NCI-H1105 (cell line): ENCODE data around the gene OGDH.

Experiments used
- DNase-seq: peaks from one replicate; lab custom pipeline; 2025; lab: John Stamatoyannopoulos, UW

OGDH gene

DNA sequence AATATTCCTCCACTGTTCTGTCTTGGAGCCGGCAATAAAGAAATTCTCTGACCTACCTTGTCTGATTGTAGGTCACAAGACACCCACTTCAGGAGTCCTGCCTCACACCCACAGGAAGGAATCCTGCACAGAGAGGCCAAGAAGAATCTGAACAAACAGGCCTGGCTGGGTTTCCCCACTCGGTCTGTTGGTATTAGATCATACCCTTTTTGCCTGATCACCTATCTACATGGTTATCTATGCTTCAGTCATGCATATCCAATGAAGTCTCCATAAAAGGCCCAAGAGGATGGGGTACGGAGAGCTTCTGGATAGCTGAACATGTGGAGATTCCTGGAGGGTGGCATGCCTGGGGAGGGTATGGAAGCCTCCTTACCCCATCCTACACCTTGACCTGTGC lies 12.3 kb downstream of the OGDH start:
- DNase-seq: no peak

DNA sequence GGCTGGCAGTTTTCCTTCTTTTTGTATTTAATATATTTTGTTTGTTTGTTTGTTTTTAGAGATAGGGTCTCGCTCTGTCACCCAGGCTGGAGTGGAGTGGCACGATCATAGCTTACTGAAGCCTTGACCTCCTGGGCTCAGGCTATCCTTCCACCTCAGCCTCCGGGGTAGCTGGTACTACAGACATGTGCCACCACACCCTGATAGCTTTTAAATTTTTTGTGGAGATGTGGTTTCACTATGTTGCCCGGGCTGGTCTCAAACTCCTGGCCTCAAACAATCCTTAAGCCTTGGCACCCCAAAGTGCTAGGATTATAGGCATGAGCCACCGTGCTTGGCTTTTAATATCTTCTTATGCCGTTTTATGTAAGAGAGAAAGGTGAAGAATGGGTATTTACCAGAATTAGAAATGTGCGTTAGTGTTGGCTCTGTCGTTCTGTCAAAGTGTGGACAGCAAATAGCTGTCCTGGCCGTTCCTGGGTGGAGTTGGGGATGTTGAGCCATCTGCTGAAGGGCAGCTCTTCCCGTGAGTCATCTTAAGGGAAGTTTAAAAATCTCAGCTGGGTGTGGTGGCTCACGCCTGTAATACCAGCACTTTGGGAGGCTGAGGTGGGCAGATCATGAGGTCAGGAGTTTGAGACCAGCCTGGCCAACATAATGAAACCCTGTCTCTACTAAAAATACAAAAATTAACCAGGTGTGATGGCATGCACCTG lies 14.8 kb downstream of the OGDH start:
- no peak for DNase-seq

DNA sequence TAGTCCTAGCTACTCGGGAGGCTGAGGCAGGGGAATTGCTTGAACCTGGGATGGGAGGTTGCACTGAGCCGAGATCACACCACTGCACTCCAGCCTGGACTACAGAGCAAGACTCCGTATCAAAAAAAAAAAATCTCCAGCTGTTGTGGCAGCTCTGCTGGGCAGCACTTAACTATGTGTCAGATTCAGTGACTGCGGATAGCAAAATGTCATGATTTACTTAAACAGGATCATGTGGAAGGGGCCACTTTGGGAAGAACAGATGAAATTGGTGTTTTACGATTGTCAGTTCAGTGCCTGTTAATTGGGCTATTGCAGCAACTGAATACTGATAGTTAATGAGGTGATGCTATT lies 15.3 kb downstream of the OGDH start:
- DNase-seq: no peak

DNA sequence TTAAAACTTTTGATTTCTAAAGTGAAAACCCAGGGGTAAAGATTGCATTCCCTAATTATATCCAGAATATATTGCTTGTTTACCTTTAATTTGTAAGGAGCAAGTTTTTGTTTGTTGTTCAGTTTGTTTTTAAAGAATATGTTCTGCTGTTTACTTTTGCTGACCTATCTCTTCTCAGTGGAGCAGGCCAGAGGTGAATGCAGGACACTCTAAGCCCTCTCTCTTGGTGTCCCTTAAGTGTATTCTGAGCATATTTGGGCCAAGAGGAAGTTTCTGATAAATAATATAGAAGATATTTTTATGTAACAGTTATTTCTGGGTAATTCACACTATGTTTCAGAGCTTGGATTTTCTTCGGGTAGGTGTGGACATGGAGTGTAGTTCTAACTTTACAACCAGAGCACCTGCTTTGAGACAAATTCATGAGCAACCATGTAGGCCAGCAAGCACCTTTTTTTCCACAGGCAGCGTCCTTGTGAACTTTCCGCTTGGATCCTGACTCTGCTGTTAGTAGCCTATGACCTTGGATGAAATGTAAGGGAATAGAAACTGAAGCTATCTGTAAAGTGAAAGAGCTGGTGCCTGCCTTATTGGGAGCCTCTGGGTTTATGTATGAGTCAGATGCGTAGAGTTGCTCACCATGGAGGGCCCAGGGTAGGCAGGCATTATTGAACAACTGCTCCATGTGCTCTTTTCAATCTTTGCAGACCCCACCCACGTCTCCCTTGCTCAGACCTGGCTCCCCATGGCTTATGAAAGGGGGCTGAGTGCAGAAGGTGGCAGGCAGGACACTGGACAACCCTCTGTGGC lies 16.1 kb downstream of the OGDH start:
- no peak for DNase-seq

DNA sequence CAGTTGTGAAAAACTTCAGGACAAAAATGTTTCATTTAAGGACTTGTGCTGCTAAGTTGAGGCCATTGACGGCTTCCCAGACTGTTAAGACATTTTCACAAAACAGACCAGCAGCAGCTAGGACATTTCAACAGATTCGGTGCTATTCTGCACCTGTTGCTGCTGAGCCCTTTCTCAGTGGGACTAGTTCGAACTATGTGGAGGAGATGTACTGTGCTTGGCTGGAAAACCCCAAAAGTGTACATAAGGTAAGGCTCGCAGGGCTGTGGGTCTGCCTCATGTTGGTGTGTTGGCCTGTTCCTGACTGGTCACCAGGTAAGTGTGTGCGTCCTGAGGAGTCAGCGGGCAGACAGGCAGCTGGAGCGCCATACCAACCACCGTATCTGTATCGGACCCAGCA lies 17.9 kb downstream of the OGDH start:
- no peak for DNase-seq

DNA sequence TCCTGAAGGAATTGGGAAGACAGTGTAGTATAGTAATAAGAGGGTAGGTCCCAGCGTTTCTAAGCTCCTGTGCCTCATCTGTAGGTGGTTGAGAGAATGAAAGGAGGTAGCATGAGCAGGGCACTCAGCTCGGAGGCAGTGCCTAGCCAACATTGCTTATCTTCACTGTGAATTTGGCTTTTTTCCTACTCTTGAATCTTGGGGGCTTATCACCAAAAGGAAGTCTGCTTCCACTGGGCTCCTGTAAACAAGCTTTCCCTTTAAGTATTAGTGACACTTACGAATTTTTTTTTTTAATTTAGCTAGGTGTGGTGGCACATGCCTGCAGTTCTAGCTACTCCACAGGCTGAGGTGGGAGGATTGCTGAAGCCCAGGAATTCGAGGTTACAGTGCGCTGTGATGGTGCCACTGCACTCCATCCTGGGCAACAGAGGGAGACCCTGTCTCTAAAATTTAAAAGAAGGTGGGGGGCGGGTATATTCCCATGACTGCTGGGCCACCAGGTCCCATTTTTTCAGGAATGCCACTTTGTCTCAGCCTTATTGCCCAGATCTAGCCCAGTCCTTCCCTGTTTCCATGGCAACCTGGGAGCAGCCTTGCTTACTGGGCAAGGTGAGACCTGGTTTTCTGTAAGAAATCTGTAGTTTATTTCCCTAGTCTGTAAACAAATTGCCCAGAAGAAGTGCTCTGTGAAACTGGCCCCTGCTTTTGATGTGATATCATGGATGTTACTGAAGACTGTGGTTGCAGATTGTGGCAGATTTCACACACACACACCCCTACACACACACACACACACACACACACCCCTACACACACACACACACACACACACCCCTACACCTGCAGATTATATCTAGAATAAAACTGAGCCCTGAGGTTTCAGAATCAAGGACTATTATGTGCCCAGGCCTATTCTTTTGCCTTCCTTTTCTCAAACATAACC lies 19.4 kb downstream of the OGDH start:
- DNase-seq: no peak

DNA sequence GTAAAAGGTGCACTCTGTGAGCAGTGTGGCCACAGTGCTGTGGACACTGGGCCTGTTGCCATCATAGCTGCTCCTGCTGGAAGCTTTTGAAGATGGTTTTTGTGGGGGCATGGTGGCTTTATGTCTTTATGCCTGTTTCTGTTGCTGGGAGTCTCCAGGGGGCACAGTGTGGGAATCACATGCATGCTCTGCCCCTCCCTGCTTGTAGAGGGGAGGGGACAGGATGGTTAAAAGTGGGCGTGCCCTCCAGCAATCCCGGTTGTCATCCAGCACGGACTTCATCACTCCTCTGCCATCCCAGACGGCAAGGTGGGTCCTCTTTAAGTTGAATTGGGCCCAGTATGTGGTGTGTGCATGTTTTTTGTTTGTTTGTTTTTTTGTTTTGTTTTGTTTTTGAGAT lies 20.2 kb downstream of the OGDH start:
- DNase-seq: no peak

DNA sequence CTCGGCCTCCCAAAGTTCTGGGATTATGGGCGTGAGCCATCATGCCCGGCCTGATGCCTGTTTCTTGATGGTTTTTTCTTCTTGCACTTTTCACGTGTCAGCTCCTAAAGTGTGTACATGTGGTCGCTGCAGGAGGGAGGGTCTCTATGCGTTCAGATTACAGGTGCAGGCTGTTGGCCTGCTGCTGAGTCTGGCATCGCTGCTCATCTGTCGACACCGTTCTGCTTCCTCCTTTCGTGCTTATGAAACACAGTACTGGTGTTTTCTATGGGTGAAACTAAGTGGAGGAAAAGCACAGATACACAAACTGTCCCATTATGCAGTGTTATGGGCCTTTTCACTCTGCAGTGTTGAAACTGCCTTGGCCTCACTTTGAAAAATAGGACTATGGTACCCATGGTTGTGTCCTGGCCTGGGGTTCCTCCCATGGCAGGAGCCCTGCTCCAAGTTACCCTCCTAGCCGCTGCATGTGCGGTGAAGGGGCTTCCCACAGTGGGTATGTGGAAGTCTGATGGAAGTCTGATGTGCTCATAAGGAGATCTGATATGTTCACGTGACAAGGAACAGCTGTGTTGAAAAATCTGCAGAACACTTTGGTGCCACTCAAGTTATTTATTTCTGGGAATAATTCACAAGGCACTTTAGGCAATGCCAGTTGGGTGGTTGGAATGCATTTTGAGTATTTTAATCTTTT lies 23.5 kb downstream of the OGDH start:
- no peak for DNase-seq

DNA sequence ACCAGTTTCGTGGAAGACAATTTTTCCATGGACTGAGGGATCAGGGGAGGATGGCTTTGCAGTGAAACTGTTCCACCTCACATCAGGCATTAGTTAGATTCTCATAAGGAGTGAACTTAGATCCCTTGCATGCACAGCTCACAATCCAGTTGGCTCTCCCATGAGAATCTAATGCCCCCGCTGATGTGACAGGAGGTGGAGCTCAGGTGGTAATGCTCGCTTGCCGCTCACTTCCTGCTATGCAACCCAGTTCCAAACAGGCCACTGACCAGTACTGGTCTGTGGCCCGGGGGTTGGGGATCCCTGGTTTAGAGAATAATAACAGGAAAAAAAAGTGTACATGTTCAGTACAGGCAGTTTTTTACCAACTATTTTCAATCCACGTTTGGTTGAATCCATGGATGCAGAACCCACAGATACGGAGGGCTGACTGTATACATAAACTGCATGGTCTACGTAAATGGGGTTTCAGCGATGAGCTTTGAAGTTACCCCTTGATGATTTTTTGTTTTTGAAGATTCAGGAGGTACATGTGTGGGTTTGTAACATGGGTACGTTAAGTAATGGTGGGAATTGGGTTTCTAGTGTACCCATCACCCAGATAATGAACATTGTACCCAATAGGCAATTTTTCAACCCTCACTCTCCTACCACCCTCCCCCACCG lies 24.5 kb downstream of the OGDH start:
- DNase-seq: no peak

DNA sequence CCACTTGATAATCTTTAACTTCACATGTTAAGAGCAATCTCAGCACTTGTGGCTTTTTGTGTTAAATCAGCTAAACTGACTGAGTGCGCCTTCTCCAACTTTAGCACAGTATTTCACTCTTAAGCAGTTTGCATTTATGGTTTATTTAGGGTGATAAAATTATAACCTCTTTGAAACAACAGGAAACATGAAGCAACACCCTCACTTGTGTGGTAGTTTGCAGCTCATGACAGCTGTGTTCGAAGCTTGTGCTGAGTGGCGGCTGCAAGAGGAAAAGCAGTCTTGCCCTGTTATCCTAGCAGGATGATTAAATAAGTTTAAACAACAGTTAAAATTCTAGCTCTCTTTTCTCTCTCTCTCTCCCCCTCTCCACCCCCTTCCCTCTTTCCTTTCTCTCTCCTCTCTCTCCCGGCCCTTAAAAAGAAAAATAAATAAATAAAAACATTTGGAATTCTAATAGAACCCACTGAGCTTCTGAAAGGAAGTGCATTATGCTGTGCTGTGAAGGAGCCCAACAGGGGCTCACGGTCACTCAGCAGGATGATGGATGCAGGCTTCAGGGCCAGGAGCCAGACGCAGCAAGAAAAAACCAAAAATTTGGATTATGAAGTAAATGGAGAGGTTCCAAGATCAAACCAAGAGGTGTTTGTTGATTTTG lies 25.2 kb downstream of the OGDH start:
- no peak for DNase-seq

DNA sequence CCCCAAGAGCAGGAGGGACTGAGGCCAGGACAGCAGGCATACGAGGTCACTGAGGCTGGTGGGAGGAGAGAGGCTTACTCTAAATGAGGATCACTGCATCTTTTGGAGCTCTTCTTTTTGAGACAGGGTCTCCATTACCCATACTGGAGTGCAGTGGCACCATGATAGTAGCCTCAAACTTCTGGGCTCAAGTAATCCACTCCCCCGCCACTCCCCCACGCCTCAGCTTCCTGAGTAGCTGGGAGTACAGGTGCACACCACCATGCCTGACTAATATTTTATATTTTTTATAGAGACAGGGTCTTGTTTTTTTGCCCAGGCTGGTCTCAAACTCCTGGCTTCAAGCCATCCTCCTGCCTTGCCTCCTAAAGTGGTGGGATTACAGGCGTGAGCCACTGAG lies 25.8 kb downstream of the OGDH start:
- DNase-seq: no peak

DNA sequence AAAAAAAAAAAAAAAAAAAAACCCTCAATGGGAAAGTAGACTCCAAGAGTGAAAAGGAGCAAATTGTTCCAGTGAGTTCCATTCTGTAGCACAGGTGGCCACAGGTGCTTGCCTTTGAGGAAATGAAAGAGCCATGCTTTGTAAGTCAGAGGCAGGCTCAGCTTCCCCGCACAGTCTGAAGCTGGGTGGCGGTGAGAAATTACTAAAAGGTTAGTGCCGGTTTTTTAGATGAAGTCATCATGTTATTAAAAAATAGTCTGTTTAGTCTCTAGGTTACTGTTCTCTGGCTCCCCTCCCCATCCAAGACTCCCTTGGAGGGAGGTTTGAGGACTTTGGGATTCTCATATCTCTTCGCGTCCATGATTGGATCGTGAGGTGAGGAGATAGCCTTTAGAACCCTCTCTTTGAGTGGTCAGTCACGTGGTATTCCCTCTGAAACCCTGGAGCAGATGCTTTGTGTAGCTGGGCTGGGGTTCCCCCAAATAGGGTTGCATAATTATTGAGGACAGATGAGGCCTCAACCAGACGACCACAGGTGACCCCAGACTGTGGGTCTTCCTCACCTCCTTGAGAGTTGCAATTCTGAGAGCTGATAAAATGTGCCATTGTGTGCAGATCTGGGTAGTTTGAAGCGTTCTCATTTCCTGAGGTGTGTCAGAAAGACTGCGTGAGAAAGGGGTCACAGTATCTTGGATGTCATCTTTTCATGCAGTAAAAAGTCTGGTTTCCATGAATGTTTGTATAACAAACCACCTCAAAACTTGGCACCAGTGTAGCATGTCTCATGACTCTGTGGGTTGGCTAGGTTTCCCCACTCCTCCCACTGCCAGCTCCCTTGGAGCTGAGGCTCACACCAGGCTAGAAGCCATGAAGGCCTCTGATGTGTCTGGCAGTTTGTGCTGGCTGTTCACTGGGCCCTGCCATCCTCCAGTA lies 27.1 kb downstream of the OGDH start:
- DNase-seq: no peak

DNA sequence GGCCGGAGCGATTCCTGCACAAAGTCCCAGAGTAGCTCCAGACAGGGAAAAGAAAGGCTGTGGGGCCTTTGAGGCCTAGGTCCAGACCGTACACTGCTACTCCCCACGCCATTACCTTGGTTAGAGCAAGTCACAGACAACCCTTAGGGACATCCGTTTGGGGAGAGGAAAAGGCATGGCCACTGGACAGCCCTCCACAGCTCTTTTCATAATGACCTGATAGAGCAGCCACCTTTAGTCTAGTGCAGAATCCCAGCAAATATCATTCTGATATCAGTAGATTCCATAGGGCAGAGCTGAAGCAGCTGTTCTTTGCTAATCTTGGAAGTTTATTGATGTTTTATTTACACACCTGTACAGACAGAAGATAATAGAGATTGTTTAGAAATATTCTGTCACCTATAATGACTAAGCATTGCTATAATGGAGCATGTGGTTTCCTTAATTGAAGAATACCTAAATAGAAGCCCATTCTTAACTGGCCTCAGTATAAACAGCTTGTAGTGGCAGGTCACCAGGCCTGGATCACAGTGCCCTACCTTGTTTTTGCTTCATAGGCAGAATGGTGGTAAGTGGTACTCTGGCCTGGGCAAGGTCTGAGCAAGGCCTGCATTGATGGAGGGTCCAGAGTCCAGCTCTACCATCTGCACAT lies 27.9 kb downstream of the OGDH start:
- no peak for DNase-seq

DNA sequence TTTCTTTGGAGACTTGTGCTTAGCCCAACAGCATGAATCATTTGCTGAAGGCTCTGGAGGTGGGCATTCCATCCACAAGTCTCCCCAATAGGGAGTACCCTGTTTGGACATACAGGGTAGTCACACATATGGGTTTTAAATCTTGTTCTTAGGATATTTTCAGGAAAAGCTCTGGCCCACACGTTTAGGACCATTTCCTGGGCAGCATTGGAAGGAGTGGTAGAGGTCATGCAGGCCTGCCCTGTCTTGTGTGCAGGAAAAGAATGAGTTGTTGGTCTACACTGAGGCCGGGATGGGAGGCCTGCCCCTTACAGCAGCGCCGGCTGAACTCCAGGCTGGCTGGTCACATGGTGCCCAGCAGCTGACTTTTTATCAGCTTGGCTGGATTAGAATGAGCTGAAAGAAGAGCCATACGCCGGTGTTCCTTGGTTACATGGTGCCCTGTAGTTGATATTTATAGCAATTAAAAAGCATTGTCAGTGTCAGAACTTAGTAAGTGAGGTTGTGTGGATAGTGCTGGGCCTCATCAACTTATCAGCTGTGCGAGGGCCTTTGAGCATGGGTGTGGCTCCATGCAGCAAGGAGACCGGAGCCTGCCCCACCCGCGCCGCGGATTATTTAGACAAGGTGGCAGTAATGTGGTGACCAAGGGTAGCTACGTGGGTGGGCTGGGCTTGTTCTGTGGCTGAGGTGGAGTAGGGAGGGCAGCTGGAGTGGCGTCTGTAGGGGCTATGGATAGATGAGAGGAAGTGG lies 28.6 kb downstream of the OGDH start:
- DNase-seq: no peak

DNA sequence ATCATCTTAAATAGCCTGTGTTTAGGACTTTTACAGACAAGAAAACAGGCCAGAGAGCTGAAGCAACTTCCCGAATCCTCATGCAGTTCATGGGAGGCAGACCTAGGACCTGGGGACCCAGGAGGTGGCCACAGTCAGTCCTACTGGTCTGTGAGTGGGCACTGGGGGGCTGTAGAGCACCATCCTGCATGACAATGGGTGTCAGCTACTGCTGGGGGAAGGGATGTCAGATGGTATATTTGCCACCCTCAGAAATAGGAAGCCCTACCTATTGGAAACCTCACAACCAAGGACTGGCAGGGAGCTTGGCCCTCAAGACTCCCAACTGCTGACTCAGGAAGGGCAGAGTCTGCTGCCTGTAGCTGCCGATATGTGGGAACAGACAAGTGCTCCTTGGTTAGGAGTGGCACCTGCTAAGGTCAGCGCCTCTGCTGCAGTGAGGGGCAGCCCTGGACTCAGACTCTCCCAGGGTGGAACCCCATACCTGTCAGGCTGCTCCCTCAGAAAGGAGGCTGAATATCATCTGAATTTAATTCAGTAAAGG lies 29.7 kb downstream of the OGDH start:
- no peak for DNase-seq

DNA sequence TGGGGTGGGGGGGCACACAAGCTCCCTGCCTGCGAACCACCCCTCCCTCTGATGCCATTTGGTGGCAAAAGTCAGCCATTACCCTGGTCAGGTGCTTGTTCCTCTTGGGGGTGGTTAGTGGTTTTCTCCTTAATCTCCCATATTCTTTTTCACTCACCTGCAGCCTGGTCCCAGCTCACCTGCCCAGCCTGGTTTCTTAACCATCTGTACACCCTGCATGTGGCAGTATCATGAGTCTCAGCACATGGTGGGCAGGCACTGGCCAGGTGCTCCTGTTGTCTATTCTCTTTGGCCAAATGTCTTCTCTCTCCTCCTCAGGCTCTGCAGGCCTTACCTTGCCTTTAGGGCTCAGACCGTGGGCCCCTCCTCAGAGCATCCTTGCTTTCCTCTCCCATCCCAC lies 30.5 kb downstream of the OGDH start:
- DNase-seq: no peak

DNA sequence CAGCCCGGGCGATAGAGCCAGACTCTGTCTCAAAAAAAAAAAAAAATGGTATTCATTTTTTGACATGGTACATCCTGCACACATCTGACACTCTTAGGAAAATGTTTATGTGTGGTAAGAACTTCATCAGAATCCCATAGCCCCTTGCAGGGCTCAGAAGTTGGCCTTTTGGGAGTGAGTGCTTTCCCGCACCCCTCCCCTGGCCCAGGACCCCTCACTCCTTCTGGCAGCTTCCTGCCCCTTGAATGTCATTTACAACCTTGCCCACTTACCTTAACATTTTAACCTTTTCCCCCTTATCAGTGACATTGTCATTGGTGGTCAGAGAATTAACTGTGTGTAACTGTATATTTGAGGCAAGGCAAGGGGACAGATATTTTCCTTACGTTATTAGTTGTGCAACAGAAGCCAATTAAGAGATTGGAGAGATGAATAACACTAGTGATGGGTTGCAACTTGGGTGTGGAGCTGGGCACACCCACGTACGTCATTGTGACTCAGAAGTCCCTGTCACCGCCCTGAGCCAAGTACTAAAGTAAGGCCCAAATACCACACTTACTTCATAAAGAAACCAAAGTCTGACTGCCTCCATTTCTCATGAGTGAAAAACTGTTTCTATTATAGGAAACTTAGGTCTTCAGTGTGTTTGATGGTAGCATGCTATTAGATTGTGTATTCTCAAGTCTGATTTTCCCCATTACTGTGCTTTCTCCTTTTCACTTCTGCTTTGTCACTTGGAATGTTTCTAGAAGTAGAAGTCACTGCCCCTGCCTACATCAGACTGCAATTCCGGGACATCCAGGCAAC lies 31.6 kb downstream of the OGDH start:
- DNase-seq: no peak
